OCI-LY7 (cell line): ENCODE measurements around the gene ROBO1. TPM values are rescaled to one million over a fixed set of nuclear protein-coding genes. Genes with fewer than 3 reads are reported as not detected.

ENCODE experiments used
- BruUV-seq: library from RNA; stranded (reverse); fragments of 400-500 nt; replicated peaks from 2 replicates; lab custom pipeline; 2021; lab: Mats Ljungman, UMichigan
- CTCF ChIA-PET: fragments of 300-600 bp; sonication (Branson Sonifier 250); formaldehyde crosslinking; loops from one replicate; lab custom pipeline; 2022; ENCODE audit warnings: antibody characterized with exemption; ENCODE audit not compliant: unreplicated experiment; lab: Charles Lee
- POLR2A ChIA-PET: fragments of 300-600 bp; sonication (Branson Sonifier 250); formaldehyde crosslinking; loops from one replicate; lab custom pipeline; 2022; ENCODE audit warnings: antibody characterized with exemption; lab: Charles Lee
- DNase-seq: peaks from one replicate; pipeline ENCODE4 v3.0.0-alpha.2; 2015; ENCODE audit warnings: low spot score
- H2AFZ ChIP-seq: fragments of 200-600 bp; sonication (generic), shearing (Covaris generic); 2 replicates; pipeline ENCODE4 v1.6.1; 2014; ENCODE audit warnings: mild to moderate bottlenecking, antibody characterized with exemption, low read length, moderate library complexity
- H3K27ac ChIP-seq: fragments of 200-600 bp; sonication (generic); 2 replicates; pipeline ENCODE4 v1.5.1; 2014; ENCODE audit warnings: mixed run types, low read depth, mild to moderate bottlenecking, moderate library complexity, low read length, inconsistent platforms; ENCODE audit not compliant: poor library complexity, severe bottlenecking
- H3K36me3 ChIP-seq: fragments of 200-600 bp; sonication (generic); 2 replicates; pipeline ENCODE4 v1.6.1; 2014; ENCODE audit warnings: mild to moderate bottlenecking, antibody characterized with exemption, low read length, moderate library complexity, mixed read lengths; ENCODE audit not compliant: insufficient read depth
- H3K4me1 ChIP-seq: fragments of 200-600 bp; sonication (generic); 2 replicates; pipeline ENCODE4 v1.5.1; 2014; ENCODE audit warnings: mild to moderate bottlenecking, low read length; ENCODE audit not compliant: insufficient read depth, poor library complexity, severe bottlenecking
- H3K4me2 ChIP-seq: fragments of 200-600 bp; sonication (generic); 2 replicates; pipeline ENCODE4 v1.6.1; 2014; ENCODE audit warnings: mild to moderate bottlenecking, low read length
- H3K4me3 ChIP-seq: fragments of 200-600 bp; sonication (generic); 2 replicates; pipeline ENCODE4 v1.5.1; 2014; ENCODE audit warnings: mild to moderate bottlenecking, low read depth, low read length; ENCODE audit not compliant: poor library complexity, severe bottlenecking
- H3K79me2 ChIP-seq: fragments of 200-600 bp; sonication (generic); 2 replicates; pipeline ENCODE4 v1.6.1; 2016; ENCODE audit warnings: low read depth, mild to moderate bottlenecking, low read length, moderate library complexity, mixed read lengths; ENCODE audit not compliant: insufficient read depth
- H3K9me2 ChIP-seq: fragments of 200-600 bp; sonication (generic); 2 replicates; pipeline ENCODE4 v1.6.1; 2016; ENCODE audit warnings: mild to moderate bottlenecking, low read length, mixed read lengths; ENCODE audit not compliant: insufficient read depth
- H3K9me3 ChIP-seq: fragments of 200-600 bp; sonication (generic); 2 replicates; pipeline ENCODE4 v1.6.1; 2014; ENCODE audit warnings: mild to moderate bottlenecking, mixed run types, low read length, mixed read lengths
- H4K20me1 ChIP-seq: fragments of 200-600 bp; sonication (generic); 2 replicates; pipeline ENCODE4 v1.6.1; 2014; ENCODE audit warnings: mild to moderate bottlenecking, antibody characterized with exemption, low read length, moderate library complexity, mixed read lengths; ENCODE audit not compliant: insufficient read depth
- CTCF ChIP-seq: fragments of 200-600 bp; sonication (generic); conservative IDR thresholded peaks from 2 replicates; pipeline ENCODE4 v1.5.1; 2014; ENCODE audit warnings: mild to moderate bottlenecking, antibody characterized with exemption, low read length, moderate library complexity, mixed read lengths
- EZH2phosphoT487 ChIP-seq: fragments of 200-600 bp; sonication (generic); IDR thresholded peaks from 2 replicates; pipeline ENCODE4 v1.6.1; 2018; ENCODE audit warnings: low read depth, borderline replicate concordance, mild to moderate bottlenecking, mixed run types, antibody characterized with exemption, low read length, moderate library complexity, mixed read lengths
- intact Hi-C: fragments of 100-400 bp; cut with micrococcal nuclease; formaldehyde crosslinking; loops from one replicate; pipeline ENCODE4 v1.10.0; 2022; ENCODE audit not compliant: unreplicated experiment
- total RNA-seq, 2 experiments: library from RNA; depleted of rRNA in 1 of 2; stranded (reverse); fragments of >200 nt in 1 of 2; shearing (Covaris generic) in 1 of 2; gene quantifications; 2 replicates each; pipeline ENCODE4 v1.2.3, GENCODE V29; 2014 to 2022

Gene ROBO1
- total RNA-seq, 2 experiments from 2014 or later: not detected

- H3K9me3 ChIP-seq: no peaks in the 10 kb centered on the region
- POLR2A ChIA-PET: no interaction called here
- H3K27ac ChIP-seq: no peak overlapping the region
- no peak overlapping the region for H3K4me3 ChIP-seq
- no peaks in the 10 kb centered on the region for H4K20me1 ChIP-seq
- no peaks in the 10 kb centered on the region for H3K9me2 ChIP-seq
- no peak overlapping the region for H3K4me2 ChIP-seq
- DNase-seq: no peak
- no peaks in the 10 kb centered on the region for H3K36me3 ChIP-seq
- BruUV-seq: no TSS peak
- H3K79me2 ChIP-seq: no peaks in the 10 kb centered on the region
- no peak for TF ChIP-seq CTCF
- no peak for TF ChIP-seq EZH2phosphoT487
- H3K4me1 ChIP-seq: no peaks in the 10 kb centered on the region
- intact Hi-C loops: no loop called here
- CTCF ChIA-PET: no interaction called here
- H2AFZ ChIP-seq: no peak overlapping the region
Measured at GRCh38 chr3:79284781-79285180, 483.0 kb downstream of the ROBO1 start.

GRCh38 chr3:79278681-79279080 lies 489.1 kb downstream of the ROBO1 start:
- H3K4me1 ChIP-seq: no peaks in the 10 kb centered on the region
- no TSS peak for BruUV-seq
- H3K4me2 ChIP-seq: no peak overlapping the region
- H2AFZ ChIP-seq: no peak overlapping the region
- DNase-seq: no peak
- POLR2A ChIA-PET: no interaction called here
- H3K4me3 ChIP-seq: no peak overlapping the region
- no peaks in the 10 kb centered on the region for H3K9me2 ChIP-seq
- CTCF ChIA-PET: no interaction called here
- intact Hi-C loops: no loop called here
- no peaks in the 10 kb centered on the region for H3K36me3 ChIP-seq
- H3K79me2 ChIP-seq: no peaks in the 10 kb centered on the region
- no peaks in the 10 kb centered on the region for H3K9me3 ChIP-seq
- no peaks in the 10 kb centered on the region for H4K20me1 ChIP-seq
- H3K27ac ChIP-seq: no peak overlapping the region
- no peak for TF ChIP-seq CTCF
- TF ChIP-seq EZH2phosphoT487: no peak

GRCh38 chr3:79268422-79268821 lies 499.4 kb downstream of the ROBO1 start:
- Histone ChIP-seq H3K4me1 (no peaks in the 10 kb centered on the region), H4K20me1 (no peaks in the 10 kb centered on the region), H2AFZ (no peak overlapping the region), H3K79me2 (no peaks in the 10 kb centered on the region), H3K36me3 (no peaks in the 10 kb centered on the region), H3K9me3 (no peaks in the 10 kb centered on the region), H3K27ac (no peak overlapping the region), H3K9me2 (no peaks in the 10 kb centered on the region), H3K4me2 (no peak overlapping the region), H3K4me3 (no peak overlapping the region)
- no peak for DNase-seq
- ChIA-PET CTCF (no interaction called here), POLR2A (no interaction called here)
- BruUV-seq: no TSS peak
- TF ChIP-seq EZH2phosphoT487: no peak
- TF ChIP-seq CTCF: no peak
- intact Hi-C loops: no loop called here
